T-helper 9 cell (primary cell): ENCODE results near the gene NOTCH4.

Experiments
- DNase-seq: peaks from one replicate; pipeline ENCODE4 v3.0.0-alpha.2; 2020

The NOTCH4 gene

DNA sequence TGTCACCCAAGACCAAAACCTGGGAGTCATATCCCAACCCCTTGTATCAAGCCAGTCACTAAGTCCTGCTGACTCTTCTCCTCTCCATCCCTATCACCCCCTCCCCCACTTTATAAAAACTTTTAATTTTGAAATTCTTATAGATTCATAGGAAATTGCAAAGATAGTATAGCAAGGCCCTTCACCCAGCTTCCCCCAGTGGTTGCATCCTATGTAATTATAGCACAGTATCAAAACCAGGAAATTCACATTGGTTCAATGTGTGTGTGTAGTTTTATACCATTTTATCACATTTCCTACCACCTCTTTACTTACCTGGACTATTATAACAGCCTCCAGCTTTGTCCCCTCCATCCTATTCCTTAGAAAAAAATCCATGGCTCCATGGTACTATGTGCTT lies 65.8 kb downstream of the NOTCH4 start:
- DNase-seq = no peak

DNA sequence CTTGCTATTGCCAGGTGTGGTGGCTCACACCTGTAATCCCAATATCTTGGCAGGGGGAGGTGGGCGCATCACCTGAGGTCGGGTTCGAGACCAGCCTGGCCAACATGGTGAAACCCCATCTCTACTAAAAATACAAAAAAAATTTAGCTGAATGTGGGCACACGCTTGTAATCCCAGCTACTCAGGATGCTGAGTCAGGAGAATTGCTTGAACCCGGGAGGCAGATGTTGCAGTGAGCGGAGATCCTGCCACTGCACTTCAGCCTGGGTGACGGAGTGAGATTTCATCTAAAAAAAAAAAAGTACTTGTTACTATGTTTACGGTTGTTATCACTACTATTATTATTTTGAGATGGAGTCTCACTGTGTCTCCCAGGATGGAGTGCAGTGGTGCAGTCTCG lies 67.0 kb downstream of the NOTCH4 start:
- no peak for DNase-seq

DNA sequence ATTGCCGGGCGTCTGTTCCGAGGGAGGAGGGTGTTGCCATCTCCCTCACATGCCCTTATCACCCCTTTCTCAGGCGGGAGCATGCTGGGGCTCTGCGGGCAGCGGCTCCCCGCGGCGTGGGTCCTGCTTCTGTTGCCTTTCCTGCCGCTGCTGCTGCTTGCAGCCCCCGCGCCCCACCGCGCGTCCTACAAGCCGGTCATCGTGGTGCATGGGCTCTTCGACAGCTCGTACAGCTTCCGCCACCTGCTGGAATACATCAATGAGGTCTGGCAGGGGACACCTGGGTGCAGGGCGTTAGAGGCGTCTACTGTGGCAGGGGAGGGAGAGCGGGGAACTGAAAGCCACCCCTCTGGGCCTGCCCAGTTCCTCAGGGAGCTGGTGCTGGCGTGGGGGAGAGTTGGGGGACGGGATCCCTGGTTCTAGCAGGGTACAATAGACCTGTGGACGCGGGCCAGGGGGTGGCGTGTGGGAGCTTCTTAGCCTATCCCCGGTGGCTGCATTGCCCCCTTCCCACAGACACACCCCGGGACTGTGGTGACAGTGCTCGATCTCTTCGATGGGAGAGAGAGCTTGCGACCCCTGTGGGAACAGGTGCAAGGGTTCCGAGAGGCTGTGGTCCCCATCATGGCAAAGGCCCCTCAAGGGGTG lies 69.2 kb downstream of the NOTCH4 start:
- DNase-seq = peak; percentile 46

DNA sequence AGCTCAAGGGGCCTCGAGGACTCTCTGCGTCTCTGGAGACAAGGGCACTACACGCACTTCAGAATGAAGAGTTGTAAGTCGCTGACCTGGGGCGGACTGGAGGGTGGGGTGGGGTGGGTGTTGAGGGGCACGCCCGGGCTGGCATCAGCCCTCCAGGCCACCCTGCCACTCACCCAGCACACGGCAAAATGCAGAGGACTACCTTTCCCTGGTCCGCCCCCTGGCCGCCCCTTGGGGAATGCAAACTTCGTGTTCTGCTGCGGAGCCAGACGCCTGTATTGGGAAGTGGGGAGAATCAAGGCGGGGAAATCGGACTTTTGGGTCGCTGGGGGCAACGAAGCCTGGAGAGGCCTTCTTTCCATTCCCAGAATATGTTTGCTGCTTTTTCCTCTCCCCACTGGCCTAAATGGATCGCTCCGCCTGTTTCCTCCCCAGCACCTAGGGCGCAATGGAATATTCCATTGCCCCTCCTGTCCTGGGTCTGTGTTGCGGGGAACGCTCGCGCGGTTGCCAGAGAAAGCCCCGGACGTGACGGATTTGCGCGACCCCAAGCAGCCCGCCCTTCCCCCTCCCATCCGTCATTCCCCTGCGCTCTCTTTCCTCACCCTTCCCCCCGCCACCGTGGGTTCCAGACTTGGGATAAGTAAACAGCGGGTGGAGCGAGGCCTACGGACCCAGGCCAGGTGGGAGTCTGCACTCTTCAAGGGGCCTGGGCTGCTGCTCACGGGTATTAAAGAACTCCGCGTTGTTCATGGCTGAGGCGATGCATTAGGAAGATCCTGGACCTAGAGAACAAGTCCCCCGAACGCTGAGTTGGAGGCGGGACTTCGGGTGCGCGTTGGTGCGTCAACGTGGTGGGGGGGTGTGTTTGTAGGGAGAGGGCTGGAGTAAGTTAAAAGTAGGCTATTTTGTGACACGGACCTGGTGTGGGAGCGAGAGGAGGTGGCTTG lies 70.0 kb downstream of the NOTCH4 start, which contains the start of gene PPT2:
Gene PPT2 (plus strand): TSS at position 578 of the 950 bp plus-strand sequence. CDS start 454 bp downstream, outside the sequence.
- peak; percentile 49 for DNase-seq

DNA sequence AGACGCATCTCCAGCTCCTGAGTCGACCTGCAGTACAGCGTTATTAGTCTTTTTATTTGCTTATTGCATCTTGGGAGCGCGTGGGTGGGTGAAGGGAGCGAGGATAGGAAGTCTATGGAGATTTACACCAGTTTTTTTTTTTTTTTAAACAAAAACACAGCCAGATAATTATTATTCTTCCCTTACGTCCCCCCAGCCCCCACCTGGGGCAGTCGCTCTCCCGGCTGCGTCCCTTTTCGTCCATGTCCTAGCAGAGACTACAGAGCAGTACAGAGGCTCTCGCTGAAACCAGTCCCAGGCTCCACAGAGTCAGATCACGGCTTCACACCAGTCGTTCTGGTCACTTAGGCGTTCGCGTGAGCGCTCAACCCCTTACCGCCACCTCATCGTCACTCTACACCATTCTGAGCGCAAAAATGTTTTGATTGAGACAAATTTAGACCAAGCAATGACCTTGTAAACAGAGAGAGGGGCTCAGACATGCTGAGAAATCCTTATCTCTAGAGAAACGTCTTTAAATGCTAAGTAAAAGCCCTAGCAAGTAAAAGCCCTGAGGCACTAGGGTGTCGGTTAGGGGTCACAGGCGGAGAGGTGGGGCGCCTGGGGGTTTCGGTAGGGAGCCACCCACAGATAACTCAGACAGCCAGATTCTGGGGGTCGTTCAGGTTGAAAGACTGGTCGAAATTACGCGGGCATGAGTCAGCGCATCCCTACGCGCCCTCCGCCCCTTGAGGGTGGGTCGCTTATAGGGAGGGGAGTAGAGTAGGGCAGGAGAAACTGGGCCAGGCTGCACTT lies 70.9 kb downstream of the NOTCH4 start:
- DNase-seq = no peak

DNA sequence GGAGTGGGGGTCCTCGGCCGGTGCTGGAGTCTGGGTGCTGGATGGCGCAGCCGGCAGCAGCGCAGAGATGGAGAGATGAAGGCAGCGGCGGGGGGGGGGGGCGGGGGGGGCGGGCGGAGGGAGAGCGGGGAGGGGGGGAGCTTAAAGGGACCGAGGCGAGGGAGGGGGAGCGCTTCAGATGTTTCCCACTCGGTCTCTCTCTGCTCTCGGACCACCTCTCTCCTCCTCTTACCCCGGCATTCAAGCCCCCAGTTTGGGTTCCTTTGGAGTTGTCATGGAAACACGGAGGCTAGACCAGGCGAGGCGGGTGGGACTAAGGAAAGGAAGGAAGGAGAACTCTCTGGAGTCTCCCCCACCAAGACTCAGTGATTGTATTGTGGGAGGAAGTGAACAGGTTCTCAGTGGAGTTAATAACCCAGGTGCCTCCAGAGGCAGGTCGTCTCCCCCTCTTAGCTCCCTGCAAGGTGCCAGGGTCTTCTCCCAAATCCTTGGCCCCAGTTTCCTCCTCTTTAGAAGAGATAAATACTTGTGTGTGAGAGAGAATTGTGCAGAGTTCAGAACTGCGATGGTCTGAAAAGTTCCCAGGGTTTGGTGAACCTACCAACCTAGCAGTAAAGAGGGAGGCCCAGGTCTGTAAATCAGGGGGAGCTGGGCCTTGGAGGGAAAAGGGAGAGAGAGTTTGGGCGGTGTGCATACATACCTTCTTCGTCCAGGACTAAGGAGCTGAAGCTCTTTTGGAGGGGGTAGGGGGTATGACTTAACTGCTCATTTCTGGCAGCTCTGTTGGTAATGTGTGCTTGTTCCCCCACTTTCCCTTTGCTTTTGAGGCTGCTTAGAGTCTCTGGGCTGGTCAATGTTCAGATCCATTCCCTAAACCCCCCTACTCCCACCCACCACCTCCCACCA lies 71.8 kb downstream of the NOTCH4 start, which contains the start of gene PRRT1:
Gene PRRT1 (minus strand): TSS at position 77 of the 906 bp plus-strand sequence. CDS start 112 bp downstream, outside the sequence.
- DNase-seq = no peak

DNA sequence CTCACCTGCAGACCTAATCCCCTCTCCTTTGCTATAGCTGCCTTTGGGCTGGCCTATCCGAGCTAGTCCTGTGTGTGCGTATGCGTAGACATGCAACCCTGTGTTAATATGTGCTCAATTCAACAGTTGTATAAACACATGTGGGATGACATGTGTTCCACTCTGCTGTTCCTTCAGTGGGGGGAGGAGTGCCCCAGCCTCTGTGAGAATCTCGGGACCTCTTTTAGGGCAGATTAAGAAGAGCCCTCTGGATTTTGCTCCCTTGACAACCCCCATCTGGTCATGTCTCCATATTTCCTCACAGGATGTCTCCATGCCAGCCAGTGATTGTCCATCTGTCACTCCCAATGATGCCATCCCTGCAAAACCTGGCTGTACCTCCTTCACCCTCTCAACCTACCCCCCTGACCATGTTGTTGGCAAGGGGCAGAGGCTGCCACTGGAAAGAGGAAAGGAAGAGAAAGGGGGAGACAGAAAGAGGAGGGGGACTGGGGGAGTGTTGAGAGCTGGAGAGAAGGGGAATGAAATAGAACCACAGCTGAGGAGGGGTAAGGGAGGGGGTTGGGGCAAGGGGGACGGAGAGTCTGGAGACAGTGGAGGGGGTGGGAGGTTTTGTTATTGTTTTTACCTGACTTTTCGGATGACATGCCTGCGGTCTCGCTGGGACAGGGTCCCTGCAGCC lies 72.5 kb downstream of the NOTCH4 start:
- DNase-seq = no peak

DNA sequence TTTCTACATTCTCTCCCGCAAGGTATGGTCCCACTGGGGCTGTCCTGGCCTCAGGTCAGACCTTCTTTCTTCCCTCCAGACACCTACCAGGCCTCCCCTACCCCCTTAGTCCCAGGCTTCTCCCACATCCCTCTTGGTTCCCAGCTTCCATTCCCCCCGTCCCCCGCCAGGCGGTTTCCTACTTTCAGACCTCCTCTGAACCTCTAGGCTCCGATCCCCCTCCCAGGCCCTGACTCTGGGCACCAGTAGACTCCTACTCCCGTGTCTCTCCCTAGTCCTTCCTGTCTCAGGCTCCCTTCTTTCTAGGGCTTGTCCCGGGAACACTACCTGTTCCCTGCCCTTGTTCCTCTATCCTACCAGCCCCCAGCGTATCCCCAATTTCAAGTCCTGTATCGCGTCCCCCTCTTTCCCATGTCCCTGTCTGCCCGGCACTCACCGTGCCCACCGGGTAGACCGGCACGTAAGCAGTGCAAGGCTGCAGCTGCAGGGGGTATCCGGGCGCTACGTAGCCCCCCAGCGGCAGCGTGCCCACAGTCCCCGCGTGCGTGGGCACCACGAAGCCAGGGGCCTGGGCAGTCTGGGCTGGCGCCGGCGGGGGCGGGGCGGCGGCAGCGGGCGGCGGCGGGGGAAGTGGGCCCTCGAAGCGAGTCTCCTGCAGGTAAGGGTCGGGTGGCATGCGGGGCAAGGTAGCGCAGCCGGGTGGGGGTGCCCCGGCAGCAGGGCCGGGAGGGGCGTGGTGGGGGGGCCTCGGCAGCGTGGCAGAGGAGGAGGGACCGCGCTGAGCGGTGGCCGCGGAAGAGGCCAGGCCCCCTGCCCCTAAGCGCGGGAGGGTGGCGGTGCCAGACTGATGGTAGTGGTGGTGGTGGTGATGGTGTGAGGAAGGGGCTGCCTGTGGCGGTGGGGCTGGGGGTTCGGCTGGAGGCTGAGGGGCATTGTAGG lies 73.7 kb downstream of the NOTCH4 start:
- DNase-seq = no peak

DNA sequence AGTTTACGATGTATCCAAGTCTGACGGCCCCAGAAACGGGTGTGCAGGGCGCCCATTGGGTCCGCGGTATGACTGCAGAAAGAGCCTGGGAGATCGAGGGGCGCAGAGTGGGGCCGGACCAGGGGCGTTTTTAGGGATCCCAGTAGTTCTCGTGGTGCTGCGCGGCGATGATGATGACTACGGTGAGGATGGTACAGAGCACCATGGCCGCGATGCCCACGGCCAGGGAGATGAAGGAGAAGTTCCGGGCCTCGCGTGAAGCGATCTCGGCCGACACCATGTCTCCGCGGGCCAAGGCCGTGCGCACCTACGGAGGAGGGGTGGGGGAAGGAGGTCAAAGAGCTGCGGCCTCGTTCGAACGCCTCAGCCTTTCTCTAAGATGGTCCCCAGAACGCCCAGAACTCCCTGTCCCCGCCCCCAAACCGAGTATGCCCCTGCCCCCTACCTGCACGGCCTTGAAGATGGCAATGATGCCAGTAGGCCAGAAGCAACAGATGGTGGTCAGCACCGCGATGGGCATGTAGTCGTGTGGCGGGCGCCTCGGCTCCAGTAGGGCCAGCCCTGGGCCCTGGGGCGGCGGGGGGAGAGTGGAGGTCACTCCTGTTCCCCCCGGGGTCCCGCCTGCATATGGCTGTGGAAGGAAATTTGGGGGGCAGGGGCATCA lies 74.6 kb downstream of the NOTCH4 start:
- no peak for DNase-seq

DNA sequence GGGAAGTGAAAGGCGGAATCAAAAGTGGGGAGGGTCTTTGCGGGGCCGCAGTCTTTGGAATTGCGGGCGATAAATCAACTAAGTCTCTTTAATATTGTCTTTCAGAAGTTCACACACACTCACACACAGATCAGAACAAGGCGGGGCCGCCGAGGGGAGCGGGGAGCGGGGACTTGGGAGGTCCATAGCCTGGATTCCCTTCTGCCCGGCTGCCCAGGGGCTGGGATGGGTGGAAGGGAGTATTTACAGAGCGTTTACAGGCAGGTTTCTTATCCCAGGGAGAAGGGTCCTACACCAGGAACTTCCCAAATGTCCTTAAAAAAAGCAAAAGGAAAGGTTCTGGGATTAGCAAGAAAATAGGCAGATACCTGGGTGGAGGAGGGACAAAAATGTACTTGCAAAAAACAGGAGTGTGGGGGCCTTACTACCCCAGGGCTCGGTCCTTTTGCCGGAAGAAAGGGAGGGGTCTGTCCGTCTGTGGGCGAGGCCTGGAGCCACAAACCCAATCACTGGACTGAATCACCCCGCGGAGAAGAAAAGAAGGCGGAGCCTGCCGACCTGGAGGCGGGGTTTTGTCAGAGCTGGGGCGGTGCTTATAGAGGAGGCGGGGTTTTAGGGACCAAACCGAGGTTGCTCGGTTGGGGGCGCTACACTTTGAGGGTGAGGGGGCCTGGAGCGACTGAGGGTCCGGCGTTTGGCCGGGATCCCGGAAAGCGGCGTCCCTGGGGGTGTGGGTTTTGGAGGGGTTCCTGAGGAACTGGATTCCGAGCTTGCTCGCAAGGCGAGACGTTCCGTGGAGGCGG lies 75.4 kb downstream of the NOTCH4 start:
- peak; percentile 57 for DNase-seq

DNA sequence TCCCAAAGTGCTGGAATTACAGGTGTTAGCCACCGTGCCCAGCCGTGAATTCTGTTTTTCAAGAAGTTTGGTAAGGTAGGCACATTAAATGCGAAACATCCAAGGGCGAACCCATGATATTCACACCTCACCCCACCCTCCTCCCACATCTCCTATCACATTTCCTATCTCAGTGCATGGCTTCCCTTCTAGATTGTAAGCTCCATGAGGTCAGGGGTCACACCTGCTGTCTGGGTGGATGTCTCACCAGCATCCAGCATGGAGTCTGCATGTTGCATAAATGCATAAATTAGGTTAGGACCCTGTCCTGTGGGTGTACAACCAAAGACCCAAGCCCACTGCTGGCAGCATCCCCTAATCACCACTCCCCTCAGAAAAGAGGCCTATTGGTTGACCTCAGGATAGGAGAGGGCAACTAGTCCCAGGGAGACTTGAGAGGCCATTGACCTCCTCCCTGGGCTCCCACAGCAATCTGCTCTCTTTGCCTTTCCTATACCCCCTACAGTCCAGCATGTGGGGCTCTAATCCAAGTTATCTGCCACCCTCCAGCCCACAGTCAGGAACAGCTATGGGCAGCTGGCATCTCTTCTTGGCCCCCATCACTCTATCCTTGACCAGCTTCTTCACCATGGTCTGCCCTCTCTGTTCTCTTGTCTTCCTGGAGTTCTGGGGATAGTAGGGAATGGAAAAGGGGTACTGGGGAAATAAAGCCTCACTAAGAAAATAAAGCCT lies 76.3 kb downstream of the NOTCH4 start:
- DNase-seq = no peak

DNA sequence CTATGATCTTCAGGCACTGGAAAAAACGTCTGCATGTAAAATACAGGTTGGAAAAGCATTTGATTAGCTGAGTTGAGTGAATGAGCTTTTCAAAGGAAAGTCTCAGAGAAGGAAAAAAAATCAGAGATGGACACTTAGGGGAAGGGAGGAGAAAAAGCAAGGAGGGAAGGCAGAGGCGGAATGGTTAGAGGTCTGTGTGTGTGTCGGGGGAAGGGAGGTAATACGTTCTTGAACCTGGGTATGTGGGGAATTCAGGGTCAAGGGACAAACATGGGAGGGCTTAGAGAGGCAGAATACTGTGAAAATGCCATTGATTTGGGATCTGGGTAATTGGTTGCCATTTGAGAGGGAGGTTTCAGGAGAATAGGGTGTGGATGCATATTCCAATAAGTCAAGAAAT lies 77.2 kb downstream of the NOTCH4 start:
- DNase-seq = no peak

DNA sequence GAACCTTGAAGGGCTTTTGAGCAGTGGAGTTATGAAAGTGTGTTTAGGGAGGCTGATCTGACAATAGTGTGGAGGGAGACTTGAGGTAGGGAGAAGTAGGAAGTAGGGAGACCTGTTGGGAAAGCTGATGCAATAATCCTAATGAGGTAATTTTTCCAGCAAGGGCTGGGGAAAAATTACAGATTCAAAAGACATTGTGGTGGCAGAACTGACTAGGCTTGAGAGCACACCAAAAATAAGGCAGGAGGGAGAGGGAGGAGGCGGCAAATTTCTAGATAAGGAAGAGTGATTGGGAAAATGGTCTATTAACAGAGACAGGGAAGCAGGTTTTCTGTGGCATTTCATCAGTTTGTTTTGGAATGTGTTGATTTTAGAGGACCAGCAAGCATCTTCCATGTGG lies 77.6 kb downstream of the NOTCH4 start:
- DNase-seq = no peak
